ENCODE data around the gene RPN1. TPM values are rescaled to one million over a fixed set of nuclear protein-coding genes. Genes with fewer than 3 reads are reported as not detected.
"Not testable (repeated sequence)": the region's sequence is repeated elsewhere in the genome, so short reads cannot be mapped to it uniquely, and the experiment has no call there.

Gene RPN1
- total RNA-seq, 2 experiments from 2014 or later, result 190 to 192 TPM

GRCh38 chr3:128675802-128676201, 25.2 kb upstream of the RPN1 start:
- peaks cover 28% of the 10 kb centered on the region for H3K4me1 Mint-ChIP-seq
- not testable (repeated sequence) for H3K27ac Mint-ChIP-seq; H3K36me3 Mint-ChIP-seq (ENCODE audit: low read depth); H3K9me3 Mint-ChIP-seq; H3K4me3 Mint-ChIP-seq; DNase-seq
- POLR2A ChIA-PET, result interaction anchor here (1.2 kb wide), 1 partner anchor 113 kb away, joined by 3 read pairs; no protein-coding TSS in a partner anchor
- H3K27me3 Mint-ChIP-seq, result peaks cover 26% of the 10 kb centered on the region
- CTCF ChIA-PET, result interaction anchor here (1.0 to 1.1 kb wide), 2 partner anchors 170 to 203 kb away, joined by 3 read pairs; no protein-coding TSS in a partner anchor

GRCh38 chr3:128674161-128674784, 23.7 kb upstream of the RPN1 start:
- H3K4me1 Mint-ChIP-seq, result peaks cover 19% of the 10 kb centered on the region
- H3K4me3 Mint-ChIP-seq, result peak overlapping the region; percentile 55
- H3K27ac Mint-ChIP-seq, result peak overlapping the region; percentile 72
- H3K27me3 Mint-ChIP-seq, result peaks cover 29% of the 10 kb centered on the region
- no peaks in the 10 kb centered on the region for H3K9me3 Mint-ChIP-seq
- ChIA-PET CTCF (interaction anchor here (0.6 to 1.5 kb wide), 5 partner anchors 56 to 1085 kb away, joined by 3 to 6 read pairs (median 5); no protein-coding TSS in a partner anchor), POLR2A (interaction anchor here (0.7 to 1.6 kb wide), 4 partner anchors 9 to 125 kb away, joined by 3 to 5 read pairs (median 4); partner anchors contain the start of gene RPN1)
- DNase-seq, result no peak
- H3K36me3 Mint-ChIP-seq (ENCODE audit: low read depth), result peaks cover 8% of the 10 kb centered on the region

- Mint-ChIP-seq H3K4me1 (no peaks in the 10 kb centered on the region), H3K36me3 (ENCODE audit: low read depth) (peaks cover 3% of the 10 kb centered on the region), H3K27ac (no peak overlapping the region), H3K27me3 (peaks cover 35% of the 10 kb centered on the region), H3K9me3 (no peaks in the 10 kb centered on the region), H3K4me3 (no peak overlapping the region)
- ChIA-PET POLR2A (interaction anchor here (2.5 kb wide), 1 partner anchor 18 kb away, joined by 9 read pairs; the partner anchor contains the start of gene RPN1), CTCF (interaction anchor here (2.3 kb wide), 1 partner anchor 13 kb away, joined by 12 read pairs; no protein-coding TSS in a partner anchor)
- no peak for DNase-seq
Observed at GRCh38 chr3:128667641-128668040, 17.0 kb upstream of the RPN1 start.

GRCh38 chr3:128665362-128666021, 14.9 kb upstream of the RPN1 start:
- no peaks in the 10 kb centered on the region for H3K36me3 Mint-ChIP-seq (ENCODE audit: low read depth)
- peaks cover 25% of the 10 kb centered on the region for H3K27me3 Mint-ChIP-seq
- no peak for DNase-seq
- POLR2A ChIA-PET, result interaction anchor here (0.9 kb wide), 1 partner anchor 9 kb away, joined by 3 read pairs; no protein-coding TSS in a partner anchor
- H3K9me3 Mint-ChIP-seq, result no peaks in the 10 kb centered on the region
- H3K4me1 Mint-ChIP-seq, result no peaks in the 10 kb centered on the region
- CTCF ChIA-PET, result interaction anchor here (0.7 to 1.3 kb wide), 3 partner anchors 15 to 182 kb away, joined by 3 to 6 read pairs (median 4); no protein-coding TSS in a partner anchor
- no peak overlapping the region for H3K4me3 Mint-ChIP-seq
- H3K27ac Mint-ChIP-seq, result no peak overlapping the region

- ChIA-PET CTCF (interaction anchor here (1.1 to 1.6 kb wide), 3 partner anchors 9 to 17 kb away, joined by 3 to 4 read pairs (median 3); no protein-coding TSS in a partner anchor), POLR2A (interaction anchor here (1.2 kb wide), 1 partner anchor 17 kb away, joined by 3 read pairs; no protein-coding TSS in a partner anchor)
- Mint-ChIP-seq H3K4me1 (no peaks in the 10 kb centered on the region), H3K27me3 (peaks cover 18% of the 10 kb centered on the region), H3K4me3 (no peak overlapping the region), H3K9me3 (no peaks in the 10 kb centered on the region), H3K27ac (no peak overlapping the region), H3K36me3 (ENCODE audit: low read depth) (no peaks in the 10 kb centered on the region)
- no peak for DNase-seq
Observed at GRCh38 chr3:128663151-128663550, 12.5 kb upstream of the RPN1 start.

GRCh38 chr3:128655531-128655930, 4.9 kb upstream of the RPN1 start:
- Mint-ChIP-seq H3K9me3 (no peaks in the 10 kb centered on the region), H3K36me3 (ENCODE audit: low read depth) (no peaks in the 10 kb centered on the region), H3K4me1 (peaks cover 15% of the 10 kb centered on the region), H3K27me3 (peaks cover 3% of the 10 kb centered on the region), H3K27ac (no peak overlapping the region), H3K4me3 (no peak overlapping the region)
- POLR2A ChIA-PET, result interaction anchor here (1.0 kb wide), 1 partner anchor 149 kb away, joined by 3 read pairs; no protein-coding TSS in a partner anchor
- CTCF ChIA-PET, result interaction anchor here (2.1 to 2.5 kb wide), 2 partner anchors 25 to 38 kb away, joined by 12 to 15 read pairs; no protein-coding TSS in a partner anchor
- no peak for DNase-seq

- peak overlapping the region; percentile 61 for H3K27ac Mint-ChIP-seq
- not testable (repeated sequence) for H3K9me3 Mint-ChIP-seq; H3K27me3 Mint-ChIP-seq; H3K36me3 Mint-ChIP-seq (ENCODE audit: low read depth)
- ChIA-PET CTCF (interaction anchor here (0.7 to 2.5 kb wide), 9 partner anchors 10 to 221 kb away, joined by 3 to 15 read pairs (median 4); no protein-coding TSS in a partner anchor), POLR2A (interaction anchor here (0.7 to 2.0 kb wide), 6 partner anchors 12 to 225 kb away, joined by 3 to 10 read pairs (median 4); partner anchors contain the start of gene ACAD9)
- DNase-seq, result peak; percentile 38
- peak overlapping the region; percentile 72 for H3K4me3 Mint-ChIP-seq
- H3K4me1 Mint-ChIP-seq, result peaks cover 20% of the 10 kb centered on the region
Observed at GRCh38 chr3:128653993-128654805, 3.6 kb upstream of the RPN1 start.

- not testable (repeated sequence) for H3K9me3 Mint-ChIP-seq, H3K27me3 Mint-ChIP-seq
- peaks cover 26% of the 10 kb centered on the region for H3K4me1 Mint-ChIP-seq
- ChIA-PET POLR2A (interaction anchor here (0.7 to 2.0 kb wide), 5 partner anchors 11 to 135 kb away, joined by 3 to 10 read pairs (median 4); no protein-coding TSS in a partner anchor), CTCF (interaction anchor here (0.7 to 2.5 kb wide), 8 partner anchors 10 to 222 kb away, joined by 3 to 15 read pairs (median 4); no protein-coding TSS in a partner anchor)
- H3K4me3 Mint-ChIP-seq, result peak overlapping the region; percentile 72
- peak overlapping the region; percentile 61 for H3K27ac Mint-ChIP-seq
- peaks cover 11% of the 10 kb centered on the region for H3K36me3 Mint-ChIP-seq (ENCODE audit: low read depth)
- peak; percentile 63 for DNase-seq
Observed at GRCh38 chr3:128653383-128653992, 2.9 kb upstream of the RPN1 start.

GRCh38 chr3:128648940-128649663, 1.5 kb downstream of the RPN1 start:
- no peaks in the 10 kb centered on the region for H3K27me3 Mint-ChIP-seq
- peaks cover 46% of the 10 kb centered on the region for H3K4me1 Mint-ChIP-seq
- peak overlapping the region; percentile 76 for H3K27ac Mint-ChIP-seq
- ChIA-PET CTCF (interaction anchor here (0.7 to 3.4 kb wide), 6 partner anchors 30 to 1074 kb away, joined by 3 to 21 read pairs (median 5); partner anchors contain the start of gene ACAD9), POLR2A (interaction anchor here (0.9 to 3.3 kb wide), 12 partner anchors 8 to 229 kb away, joined by 3 to 30 read pairs (median 10); partner anchors contain the start of gene ACAD9)
- peaks cover 30% of the 10 kb centered on the region for H3K36me3 Mint-ChIP-seq (ENCODE audit: low read depth)
- DNase-seq, result no peak
- H3K4me3 Mint-ChIP-seq, result peak overlapping the region; percentile 85
- H3K9me3 Mint-ChIP-seq, result no peaks in the 10 kb centered on the region

GRCh38 chr3:128648402-128648801, 2.2 kb downstream of the RPN1 start:
- Mint-ChIP-seq H3K4me3 (peak overlapping the region; percentile 85), H3K27me3 (no peaks in the 10 kb centered on the region), H3K9me3 (no peaks in the 10 kb centered on the region), H3K36me3 (ENCODE audit: low read depth) (peaks cover 33% of the 10 kb centered on the region), H3K4me1 (peaks cover 40% of the 10 kb centered on the region), H3K27ac (no peak overlapping the region)
- no peak for DNase-seq
- CTCF ChIA-PET, result interaction anchor here (0.6 to 2.2 kb wide), 2 partner anchors 31 to 197 kb away, joined by 3 to 5 read pairs; no protein-coding TSS in a partner anchor
- POLR2A ChIA-PET, result interaction anchor here (1.4 kb wide), 1 partner anchor 140 kb away, joined by 3 read pairs; no protein-coding TSS in a partner anchor

- CTCF ChIA-PET, result interaction anchor here (1.4 to 2.2 kb wide), 2 partner anchors 33 to 198 kb away, joined by 5 to 7 read pairs; no protein-coding TSS in a partner anchor
- POLR2A ChIA-PET, result interaction anchor here (1.0 kb wide), 2 partner anchors 30 to 34 kb away, joined by 3 to 5 read pairs; no protein-coding TSS in a partner anchor
- no peaks in the 10 kb centered on the region for H3K27me3 Mint-ChIP-seq
- no peaks in the 10 kb centered on the region for H3K9me3 Mint-ChIP-seq
- DNase-seq, result no peak
- no peak overlapping the region for H3K27ac Mint-ChIP-seq
- H3K4me3 Mint-ChIP-seq, result no peak overlapping the region
- H3K4me1 Mint-ChIP-seq, result peaks cover 40% of the 10 kb centered on the region
- peaks cover 44% of the 10 kb centered on the region for H3K36me3 Mint-ChIP-seq (ENCODE audit: low read depth)
Observed at GRCh38 chr3:128647307-128647706, 3.3 kb downstream of the RPN1 start.

Data from activated CD4-positive, alpha-beta memory T cell treated with anti-CD3 and anti-CD28 coated beads, Interleukin-2, amount 10 ng/mL, durations not matched to agents 7 days and 5 days (primary cell).